Rectal smooth muscle tissue (tissue), 1 donor: Measurements from ENCODE around the gene ZNF519.
A peak's percentile ranks its signal among the peaks of the same experiment; 100 is the strongest.
"Not testable (repeated sequence)": the region's sequence is repeated elsewhere in the genome, so short reads cannot be mapped to it uniquely, and the experiment has no call there.

Experiments
- H3K27ac ChIP-seq: one replicate; pipeline ENCODE4 v1.7.0; 2013; ENCODE audit warnings: low read depth, low read length, inconsistent platforms
- H3K27me3 ChIP-seq: one replicate; pipeline ENCODE4 v1.7.0; 2013; ENCODE audit warnings: low read length; ENCODE audit not compliant: control insufficient read depth, insufficient read depth
- H3K36me3 ChIP-seq: one replicate; pipeline ENCODE4 v1.7.0; 2013; ENCODE audit warnings: low read length; ENCODE audit not compliant: control insufficient read depth, insufficient read depth
- H3K4me1 ChIP-seq: one replicate; pipeline ENCODE4 v1.7.0; 2013; ENCODE audit warnings: low read length; ENCODE audit not compliant: control insufficient read depth, insufficient read depth
- H3K4me3 ChIP-seq: one replicate; pipeline ENCODE4 v1.7.0; 2013; ENCODE audit warnings: low read length
- H3K9ac ChIP-seq: one replicate; pipeline ENCODE4 v1.7.0; 2013; ENCODE audit warnings: low read length

The ZNF519 gene

DNA sequence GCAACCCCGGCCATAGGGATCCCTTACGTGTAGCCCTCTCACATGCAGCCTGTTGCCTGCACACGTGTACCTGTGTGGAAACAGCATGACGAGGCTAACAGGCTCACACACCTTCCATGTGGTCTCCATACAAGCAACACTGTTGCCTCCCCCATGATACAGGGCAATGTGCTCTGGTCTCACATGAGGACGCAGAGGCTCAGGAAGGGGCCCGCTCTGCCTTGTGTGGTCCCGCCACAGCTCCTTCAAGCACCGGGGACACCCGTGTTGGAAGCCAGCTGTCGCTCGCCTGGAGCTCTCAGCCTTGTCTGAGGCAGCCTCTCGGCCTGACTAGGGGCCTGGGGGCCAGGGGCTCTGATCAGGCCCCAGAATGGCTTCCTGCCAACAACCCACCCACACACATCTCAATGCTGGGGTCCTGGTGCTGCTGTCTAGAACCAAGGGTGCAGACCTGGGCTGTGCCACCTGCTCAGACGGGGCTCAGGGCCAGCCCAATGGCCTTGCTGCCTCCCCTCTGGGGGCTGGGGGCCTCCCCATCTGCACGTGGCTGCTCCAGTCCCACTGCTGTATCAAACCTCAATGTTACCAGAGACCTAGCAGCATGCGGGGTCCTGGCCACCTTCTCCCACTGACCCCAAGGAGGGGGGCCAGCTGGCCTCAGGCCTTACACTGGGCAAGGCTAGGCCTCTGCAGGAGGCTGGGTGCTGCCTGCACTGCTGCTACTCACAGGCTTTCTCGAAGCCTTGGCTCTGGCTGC lies 11.8 kb upstream of the ZNF519 start:
- not testable (repeated sequence) for H3K9ac ChIP-seq, H3K4me3 ChIP-seq, H3K4me1 ChIP-seq, H3K27ac ChIP-seq, H3K36me3 ChIP-seq, H3K27me3 ChIP-seq

DNA sequence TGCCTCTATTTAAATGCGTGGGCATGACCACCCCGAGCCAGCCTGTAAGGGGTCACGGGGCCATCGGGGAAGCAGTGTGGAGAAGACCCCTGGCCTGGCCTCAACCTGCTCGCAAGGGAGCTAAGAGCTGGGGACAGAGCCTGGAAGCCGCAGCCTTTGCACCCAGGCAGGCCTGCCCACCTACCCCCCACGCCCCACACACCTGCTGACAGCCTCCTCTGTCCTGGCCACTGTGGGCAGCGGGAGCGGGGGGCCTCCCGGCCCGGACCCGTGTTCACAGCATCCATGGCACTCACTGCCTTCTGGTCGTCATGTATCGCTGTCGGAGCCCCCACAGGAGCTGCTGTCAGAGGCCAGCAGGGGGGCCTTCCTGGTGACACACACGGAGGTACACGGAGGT lies 11.2 kb upstream of the ZNF519 start:
- not testable (repeated sequence) for H3K36me3 ChIP-seq, H3K27me3 ChIP-seq, H3K9ac ChIP-seq, H3K4me1 ChIP-seq, H3K4me3 ChIP-seq, H3K27ac ChIP-seq

DNA sequence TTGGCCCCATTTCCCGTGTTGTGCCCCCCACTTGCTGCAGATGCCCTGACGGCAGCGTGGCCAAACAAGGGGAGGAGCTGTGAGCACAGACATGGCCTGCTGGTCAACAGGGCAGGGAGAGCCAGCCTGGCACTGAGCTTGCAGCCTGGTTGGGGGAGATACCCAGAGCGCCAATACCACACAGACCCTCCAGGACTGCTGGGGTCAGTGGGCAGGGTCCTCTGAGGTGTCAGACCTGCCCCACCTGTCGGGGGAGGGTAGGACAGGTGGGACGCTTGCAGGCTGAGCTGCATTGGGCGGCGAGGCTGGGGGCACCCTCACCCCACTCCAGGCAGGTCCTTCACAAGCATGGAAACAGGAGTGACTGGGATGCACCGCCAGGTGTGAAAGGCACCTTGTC lies 9.9 kb upstream of the ZNF519 start:
- H3K4me3 ChIP-seq, H3K9ac ChIP-seq, H3K4me1 ChIP-seq, H3K36me3 ChIP-seq, H3K27ac ChIP-seq, H3K27me3 ChIP-seq: not testable (repeated sequence)

DNA sequence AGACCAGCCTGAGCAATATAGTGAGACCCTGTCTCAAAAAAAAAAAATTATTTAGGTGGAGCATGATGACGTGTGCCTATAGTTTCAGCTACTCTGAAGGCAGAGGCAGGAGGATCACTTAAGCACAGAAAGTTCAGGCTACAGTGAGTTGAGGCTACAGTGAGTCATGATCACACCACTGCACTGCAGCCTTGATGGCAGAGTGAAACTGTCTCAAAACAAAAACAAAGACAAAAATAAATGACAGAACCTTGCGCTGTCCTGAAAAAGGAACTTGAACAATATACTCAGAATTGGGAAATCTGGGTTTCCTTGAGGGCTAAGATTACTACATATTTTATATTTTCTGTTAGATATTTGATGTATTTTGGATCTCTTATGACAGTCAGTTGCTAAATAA lies 7.3 kb upstream of the ZNF519 start:
- H3K27me3 ChIP-seq, H3K4me3 ChIP-seq, H3K27ac ChIP-seq, H3K36me3 ChIP-seq, H3K4me1 ChIP-seq, H3K9ac ChIP-seq: not testable (repeated sequence)

DNA sequence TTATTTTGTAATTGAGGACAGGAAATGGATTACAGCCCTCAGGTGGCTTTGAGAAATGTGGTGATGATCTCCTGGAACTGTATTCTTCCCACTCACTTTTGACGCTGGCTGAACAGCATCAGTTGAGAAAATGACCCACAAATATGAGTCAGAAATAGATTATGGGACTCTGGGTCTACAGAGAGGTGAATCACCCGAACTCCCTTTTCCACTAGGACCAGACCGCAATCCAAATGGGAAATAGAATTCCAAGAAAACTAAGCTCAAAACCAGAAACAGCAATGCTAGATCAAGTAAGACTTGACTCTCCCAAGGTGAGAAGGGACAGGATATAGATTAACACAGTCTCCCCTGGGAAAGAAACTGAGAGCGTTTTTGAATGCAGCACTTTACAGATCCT lies 5.7 kb upstream of the ZNF519 start:
- not testable (repeated sequence) for H3K27ac ChIP-seq, H3K4me3 ChIP-seq, H3K4me1 ChIP-seq, H3K36me3 ChIP-seq, H3K27me3 ChIP-seq, H3K9ac ChIP-seq

DNA sequence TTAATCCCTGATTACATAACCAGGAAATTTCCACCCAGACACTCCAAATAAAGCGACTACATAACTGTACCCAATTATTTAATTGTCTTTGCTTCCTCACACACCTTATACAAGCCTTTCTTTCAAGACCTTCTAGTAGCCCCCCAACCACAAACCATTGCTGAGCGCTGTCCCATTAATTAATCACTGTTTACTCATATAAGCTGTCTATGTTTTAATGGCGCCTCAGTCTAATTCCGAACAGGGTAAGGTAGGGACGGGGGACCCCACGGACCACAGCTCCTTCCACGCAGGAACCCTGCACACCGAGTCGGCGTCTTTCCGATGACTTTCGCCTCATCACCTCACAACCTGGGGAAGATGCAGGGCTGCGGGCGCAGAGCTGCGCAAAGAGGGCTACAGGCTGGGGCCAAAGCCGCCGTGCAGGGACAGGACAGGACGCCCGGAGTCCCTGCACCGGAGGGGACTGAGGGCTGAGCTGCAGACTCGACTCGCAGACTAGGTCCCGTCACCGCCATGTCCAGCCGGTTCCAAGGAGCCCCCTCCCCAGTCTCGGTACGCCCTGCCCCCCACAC lies 452 bp downstream of the ZNF519 start:
- not testable (repeated sequence) for H3K9ac ChIP-seq, H3K4me1 ChIP-seq, H3K27me3 ChIP-seq, H3K36me3 ChIP-seq
- H3K4me3 ChIP-seq, result peak overlapping the region; percentile 82
- peak overlapping the region; percentile 77 for H3K27ac ChIP-seq

DNA sequence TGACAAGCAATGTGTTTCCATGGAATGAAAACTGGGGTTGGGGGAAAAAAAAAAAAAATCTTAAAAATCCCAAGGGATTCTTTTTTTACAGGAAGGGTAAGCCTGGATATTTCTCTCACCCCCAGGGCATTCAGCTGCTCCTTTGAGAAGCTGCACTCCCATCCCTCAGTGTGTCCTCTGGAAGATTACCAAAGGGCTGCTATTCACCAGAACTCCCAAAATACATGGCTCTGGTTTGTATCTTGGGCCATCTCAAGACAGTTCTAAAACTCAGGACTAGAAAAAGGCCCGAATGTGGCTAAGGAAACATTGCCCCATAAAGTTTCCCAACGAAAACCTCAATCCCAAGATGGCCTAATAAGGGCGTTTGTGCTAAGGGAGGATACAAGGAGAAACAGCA lies 1.4 kb downstream of the ZNF519 start:
- H3K4me3 ChIP-seq, H3K27me3 ChIP-seq, H3K4me1 ChIP-seq, H3K36me3 ChIP-seq, H3K9ac ChIP-seq, H3K27ac ChIP-seq: not testable (repeated sequence)

GRCh38 chr18:14124689-14125088 lies 7.5 kb downstream of the ZNF519 start:
- Histone ChIP-seq H3K36me3 (no peaks in the 10 kb centered on the region), H3K27me3 (no peaks in the 10 kb centered on the region), H3K4me3 (no peak overlapping the region), H3K27ac (no peak overlapping the region), H3K4me1 (no peaks in the 10 kb centered on the region), H3K9ac (no peak overlapping the region)

- H3K27ac ChIP-seq, result no peak overlapping the region
- no peak overlapping the region for H3K4me3 ChIP-seq
- H3K27me3 ChIP-seq, result no peaks in the 10 kb centered on the region
- H3K36me3 ChIP-seq, result no peaks in the 10 kb centered on the region
- H3K4me1 ChIP-seq, result no peaks in the 10 kb centered on the region
- no peak overlapping the region for H3K9ac ChIP-seq
These were observed 10.1 kb downstream of the ZNF519 start for GRCh38 chr18:14122097-14122496.

DNA sequence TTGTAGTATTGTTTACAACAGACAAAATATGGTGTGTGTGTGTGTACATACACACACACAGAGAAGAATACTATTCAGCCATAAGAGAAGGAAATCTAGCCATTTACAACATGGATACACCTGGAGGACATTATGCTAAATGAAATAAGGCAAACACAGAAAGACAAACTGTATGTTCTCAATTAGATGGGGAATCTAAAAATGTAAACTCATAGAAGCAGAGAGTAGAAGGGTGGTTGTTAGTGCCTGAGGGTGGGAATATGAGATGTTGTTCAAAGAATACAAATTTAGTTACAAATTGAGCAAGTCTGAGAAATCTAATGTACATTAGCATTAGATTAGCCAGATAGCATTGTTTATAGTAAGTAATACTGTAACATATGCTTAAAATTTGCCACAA lies 11.3 kb downstream of the ZNF519 start:
- no peak overlapping the region for H3K4me3 ChIP-seq
- no peaks in the 10 kb centered on the region for H3K36me3 ChIP-seq
- H3K4me1 ChIP-seq, result no peaks in the 10 kb centered on the region
- no peaks in the 10 kb centered on the region for H3K27me3 ChIP-seq
- H3K9ac ChIP-seq, result no peak overlapping the region
- H3K27ac ChIP-seq, result no peak overlapping the region

- no peaks in the 10 kb centered on the region for H3K4me1 ChIP-seq
- no peaks in the 10 kb centered on the region for H3K27me3 ChIP-seq
- no peak overlapping the region for H3K9ac ChIP-seq
- no peaks in the 10 kb centered on the region for H3K36me3 ChIP-seq
- no peak overlapping the region for H3K27ac ChIP-seq
- no peak overlapping the region for H3K4me3 ChIP-seq
These were observed 14.6 kb downstream of the ZNF519 start for GRCh38 chr18:14117606-14118005.

GRCh38 chr18:14106906-14107305 lies 25.3 kb downstream of the ZNF519 start:
- H3K4me3 ChIP-seq, result no peak overlapping the region
- no peak overlapping the region for H3K27ac ChIP-seq
- peaks cover 3% of the 10 kb centered on the region for H3K36me3 ChIP-seq
- no peaks in the 10 kb centered on the region for H3K4me1 ChIP-seq
- H3K9ac ChIP-seq, result no peak overlapping the region
- H3K27me3 ChIP-seq, result no peaks in the 10 kb centered on the region
